Measurements from ENCODE around the gene SLITRK6.

GRCh38 chr13:85755123-85755522, 44.1 kb downstream of the SLITRK6 start:
- no peak for TF ChIP-seq REST (IDR thresholded peaks at IDR 0.05; ENCODE audit: insufficient read depth in 1 of 2, low read depth in 2 of 2, low read length in 1 of 2)
- TF ChIP-seq CTCF (IDR thresholded peaks at IDR 0.05), result no peak

Measured in Panc1 (cell line).